H1 (cell line): ENCODE data around the gene MTX2. TPM values are rescaled to one million over a fixed set of nuclear protein-coding genes. Genes with fewer than 3 reads are reported as not detected.

Experiments used
- CBX8 ChIP-seq: fragments of 300-800, 300-1000 bp; sonication (generic); IDR thresholded peaks from 2 replicates; pipeline ENCODE4 v1.7.1; 2016; ENCODE audit warnings: low read depth, low read length, borderline replicate concordance
- HDAC2 ChIP-seq, 2 experiments: fragments of 300-600 bp in 1 of 2; sonication (generic) in 1 of 2; IDR thresholded peaks; 2 replicates each; pipeline ENCODE4 v1.6.1; 2011 to 2012; ENCODE audit warnings: low read depth in 2 of 2, low read length in 2 of 2, mild to moderate bottlenecking in 2 of 2, moderate library complexity in 2 of 2, borderline replicate concordance in 1 of 2, inconsistent platforms in 1 of 2
- TAF1 ChIP-seq: IDR thresholded peaks from 2 replicates; pipeline ENCODE4 v1.6.1; 2011; ENCODE audit warnings: mild to moderate bottlenecking, low read depth, low read length
- polyA plus RNA-seq, 7 experiments: library from polyadenylated mRNA; depleted of rRNA in 3 of 7; stranded (reverse) in 5 of 7; unstranded in 2 of 7; fragments of >200 nt in 5 of 7; fragments of 200-250 nt in 2 of 7; gene quantifications; 1 replicate in 5 of 7; 2 replicates in 1 of 7; 4 replicates in 1 of 7; pipeline versions ENCODE4 v1.2.1 to v1.2.3, GENCODE V29; 2011 to 2013; ENCODE audit warnings: missing spikeins in 2 of 7, mixed read lengths in 2 of 7
- total RNA-seq: library from RNA; stranded (reverse); fragmentation: NEBNext Ultra II Directional; extraction: Animal tissue kit (Norgen Biotek cat#: 25700); gene quantifications from 2 replicates; pipeline ENCODE4 v1.2.1, GENCODE V29; 2021

MTX2 gene
- total and polyA plus RNA-seq, 2 of the 8 experiments (the other 6 are each of a cell fraction or from before 2014, with no cell fraction given): 33.5 to 38.3 TPM

DNA sequence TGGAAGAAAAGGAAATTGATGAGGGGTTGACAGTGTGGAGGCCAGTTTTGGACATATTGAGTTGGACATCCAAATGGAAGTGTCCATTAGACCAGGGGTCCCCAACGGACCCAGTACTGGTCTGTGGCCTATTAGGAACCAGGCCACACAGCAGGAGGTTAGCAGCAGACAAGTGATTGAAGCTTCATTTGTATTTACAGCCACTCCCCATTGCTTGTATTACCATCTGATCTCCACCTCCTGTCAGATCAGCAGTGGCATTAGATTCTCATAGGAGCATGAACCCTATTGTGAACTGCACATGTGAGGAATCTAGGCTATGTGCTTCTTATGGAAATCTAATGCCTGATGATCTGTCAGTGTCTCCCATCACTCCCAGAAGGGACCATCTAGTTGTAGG, 99.1 kb downstream of the MTX2 start (continued):
- TF ChIP-seq CBX8 (no peak), TAF1 (no peak), HDAC2 (IDR thresholded peaks at IDR 0.05; ENCODE audit: borderline replicate concordance in 1 of 2, low read depth in 2 of 2, low read length in 2 of 2) (no peak)
